Neural crest cell (in vitro differentiated cells): ENCODE results near the gene DEPDC1B. TPM values are rescaled to one million over a fixed set of nuclear protein-coding genes. Genes with fewer than 3 reads are reported as not detected.

Source experiments
- DNase-seq: peaks from one replicate; pipeline ENCODE4 v3.0.0; 2021; ENCODE audit warnings: low read depth, mixed read lengths, low spot score
- H3K27ac Mint-ChIP-seq: one replicate; pipeline ENCODE4 v1.8.0; 2021; ENCODE audit warnings: mild to moderate bottlenecking, mixed read lengths; ENCODE audit not compliant: unreplicated experiment
- H3K27me3 Mint-ChIP-seq: 2 replicates; pipeline ENCODE4 v1.8.0; 2021; ENCODE audit warnings: low read depth, mild to moderate bottlenecking, mixed read lengths
- H3K36me3 Mint-ChIP-seq: 2 replicates; pipeline ENCODE4 v1.8.0; 2021; ENCODE audit warnings: low read depth, mild to moderate bottlenecking, mixed read lengths
- H3K4me1 Mint-ChIP-seq: 2 replicates; pipeline ENCODE4 v1.8.0; 2021; ENCODE audit warnings: mixed read lengths
- H3K4me3 Mint-ChIP-seq: one replicate; pipeline ENCODE4 v1.8.0; 2021; ENCODE audit warnings: mild to moderate bottlenecking, mixed read lengths
- H3K9me3 Mint-ChIP-seq: 2 replicates; pipeline ENCODE4 v1.8.0; 2021; ENCODE audit warnings: mixed read lengths
- total RNA-seq: library from RNA; stranded (reverse); gene quantifications from 2 replicates; pipeline ENCODE4 v1.2.1, GENCODE V29; 2021
- TF ChIP-seq, protein P1 (sequence below): fragments of 200-600 bp; sonication (generic); conservative IDR thresholded peaks from 2 replicates; pipeline ENCODE4 v1.5.0; 2021; ENCODE audit warnings: antibody characterized with exemption, mild to moderate bottlenecking

Gene DEPDC1B
- total RNA-seq, 1 donor from 2014 or later, result 60.4 TPM

DNA sequence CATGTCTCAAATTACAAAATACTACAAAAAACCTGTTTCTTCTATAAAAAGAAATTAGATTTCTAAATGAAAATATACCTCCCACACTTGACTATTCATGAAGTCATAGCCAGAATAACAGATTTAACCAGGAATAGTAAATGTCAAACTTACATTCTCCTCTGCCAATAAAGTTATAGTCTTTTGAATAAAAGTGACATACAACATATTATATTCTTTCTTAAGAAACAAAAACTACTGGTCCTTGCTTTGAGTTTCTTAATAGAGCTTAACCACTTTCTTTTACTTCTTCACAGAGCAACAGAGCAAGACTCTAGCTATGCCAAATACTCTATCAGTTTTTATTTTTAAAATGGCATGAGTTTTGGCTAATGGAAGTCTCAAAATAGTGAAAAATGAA lies 61.7 kb downstream of the DEPDC1B start:
- TF ChIP-seq, protein P1, sequence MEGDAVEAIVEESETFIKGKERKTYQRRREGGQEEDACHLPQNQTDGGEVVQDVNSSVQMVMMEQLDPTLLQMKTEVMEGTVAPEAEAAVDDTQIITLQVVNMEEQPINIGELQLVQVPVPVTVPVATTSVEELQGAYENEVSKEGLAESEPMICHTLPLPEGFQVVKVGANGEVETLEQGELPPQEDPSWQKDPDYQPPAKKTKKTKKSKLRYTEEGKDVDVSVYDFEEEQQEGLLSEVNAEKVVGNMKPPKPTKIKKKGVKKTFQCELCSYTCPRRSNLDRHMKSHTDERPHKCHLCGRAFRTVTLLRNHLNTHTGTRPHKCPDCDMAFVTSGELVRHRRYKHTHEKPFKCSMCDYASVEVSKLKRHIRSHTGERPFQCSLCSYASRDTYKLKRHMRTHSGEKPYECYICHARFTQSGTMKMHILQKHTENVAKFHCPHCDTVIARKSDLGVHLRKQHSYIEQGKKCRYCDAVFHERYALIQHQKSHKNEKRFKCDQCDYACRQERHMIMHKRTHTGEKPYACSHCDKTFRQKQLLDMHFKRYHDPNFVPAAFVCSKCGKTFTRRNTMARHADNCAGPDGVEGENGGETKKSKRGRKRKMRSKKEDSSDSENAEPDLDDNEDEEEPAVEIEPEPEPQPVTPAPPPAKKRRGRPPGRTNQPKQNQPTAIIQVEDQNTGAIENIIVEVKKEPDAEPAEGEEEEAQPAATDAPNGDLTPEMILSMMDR, result no peak
- Mint-ChIP-seq H3K27ac (no peak overlapping the region), H3K36me3 (peaks cover 50% of the 10 kb centered on the region), H3K27me3 (no peaks in the 10 kb centered on the region), H3K4me3 (no peak overlapping the region), H3K9me3 (peaks cover 3% of the 10 kb centered on the region), H3K4me1 (no peaks in the 10 kb centered on the region)
- no peak for DNase-seq

DNA sequence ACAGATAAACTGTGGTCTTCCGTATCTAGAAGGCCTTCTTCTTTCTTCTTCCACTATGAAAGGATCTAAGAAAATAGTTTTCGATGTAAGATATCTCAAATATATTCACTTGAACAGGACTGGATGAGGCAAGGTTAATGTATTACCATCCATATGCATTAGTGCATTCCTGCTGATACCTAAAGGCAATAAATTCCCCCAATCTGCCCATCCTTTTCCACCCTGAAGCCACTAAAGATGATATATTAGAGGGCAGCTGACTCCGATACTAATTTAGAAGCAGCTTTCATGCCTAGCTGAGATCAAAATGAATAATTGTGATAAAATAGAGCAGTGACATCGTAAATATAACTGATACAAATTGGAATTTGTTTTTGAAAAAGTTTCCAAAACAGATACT lies 63.3 kb downstream of the DEPDC1B start:
- TF ChIP-seq, protein P1, result no peak
- DNase-seq, result no peak
- H3K36me3 Mint-ChIP-seq, result peaks cover 50% of the 10 kb centered on the region
- H3K4me1 Mint-ChIP-seq, result no peaks in the 10 kb centered on the region
- no peak overlapping the region for H3K27ac Mint-ChIP-seq
- no peak overlapping the region for H3K4me3 Mint-ChIP-seq
- peaks cover 3% of the 10 kb centered on the region for H3K9me3 Mint-ChIP-seq
- H3K27me3 Mint-ChIP-seq, result no peaks in the 10 kb centered on the region

DNA sequence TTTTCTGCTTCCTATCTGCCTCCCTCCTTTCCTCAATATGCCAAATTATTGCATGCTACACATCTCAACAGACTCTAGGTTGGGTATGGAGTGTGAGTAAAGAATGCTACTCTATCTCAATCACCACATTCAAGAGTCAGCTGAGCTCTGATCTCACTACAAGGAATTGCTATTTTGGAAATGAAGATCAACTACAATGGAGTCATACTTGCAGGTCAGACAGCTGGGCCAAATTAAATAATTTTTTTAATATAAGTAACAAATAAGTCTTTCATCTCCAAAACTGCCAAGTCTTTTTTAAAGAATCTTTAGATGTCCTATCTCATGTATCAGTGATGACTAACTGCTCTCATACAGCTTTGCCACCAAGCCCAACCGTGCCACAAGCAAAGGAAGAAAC lies 64.0 kb downstream of the DEPDC1B start:
- Mint-ChIP-seq H3K27me3 (no peaks in the 10 kb centered on the region), H3K27ac (no peak overlapping the region), H3K9me3 (peaks cover 3% of the 10 kb centered on the region), H3K4me3 (no peak overlapping the region), H3K4me1 (no peaks in the 10 kb centered on the region), H3K36me3 (peaks cover 50% of the 10 kb centered on the region)
- DNase-seq, result no peak
- TF ChIP-seq, protein P1, result no peak

DNA sequence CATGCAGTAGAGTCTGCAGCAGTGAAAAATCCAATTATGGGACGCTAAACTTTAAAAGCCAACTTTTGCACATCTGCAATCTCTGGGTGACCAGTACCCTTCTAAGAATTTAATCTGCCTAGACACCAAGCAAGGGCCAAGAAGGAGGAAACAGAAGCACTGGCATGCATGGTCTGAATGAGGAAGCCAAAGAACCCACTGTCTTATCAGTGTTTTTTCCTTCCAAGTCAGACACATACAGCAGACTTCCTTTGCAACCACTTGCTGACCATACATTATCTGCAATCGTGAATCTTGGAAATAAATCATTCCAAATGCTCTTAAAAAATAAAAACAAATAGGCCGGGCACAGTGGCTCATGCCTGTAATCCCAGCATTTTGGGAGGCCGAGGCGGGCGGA lies 65.9 kb downstream of the DEPDC1B start:
- TF ChIP-seq, protein P1, result no peak
- Mint-ChIP-seq H3K4me1 (no peaks in the 10 kb centered on the region), H3K4me3 (no peak overlapping the region), H3K36me3 (peaks cover 60% of the 10 kb centered on the region), H3K9me3 (peaks cover 5% of the 10 kb centered on the region), H3K27me3 (no peaks in the 10 kb centered on the region), H3K27ac (no peak overlapping the region)
- no peak for DNase-seq

DNA sequence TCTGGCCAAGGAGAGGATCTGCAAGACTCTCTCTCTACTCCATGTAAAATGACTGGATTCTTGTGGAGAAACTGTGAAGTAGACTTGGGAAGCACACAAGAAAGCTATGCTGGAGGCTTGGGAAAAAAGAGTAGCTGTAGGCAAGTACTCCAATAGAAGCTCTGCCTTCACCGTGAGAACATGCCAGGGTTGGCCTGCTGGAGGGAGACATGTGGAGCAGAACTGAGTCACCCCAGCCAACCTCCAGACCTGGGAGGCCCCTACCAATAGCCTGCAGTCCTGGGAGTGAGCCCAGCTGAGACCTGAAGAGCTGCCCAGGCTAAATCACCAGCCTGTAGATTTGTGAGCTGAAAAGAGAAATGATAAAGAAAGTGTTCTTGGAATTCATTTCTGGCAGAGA lies 66.6 kb downstream of the DEPDC1B start:
- DNase-seq, result no peak
- no peak overlapping the region for H3K4me3 Mint-ChIP-seq
- TF ChIP-seq, protein P1, result no peak
- H3K36me3 Mint-ChIP-seq, result peaks cover 60% of the 10 kb centered on the region
- no peaks in the 10 kb centered on the region for H3K4me1 Mint-ChIP-seq
- peak overlapping the region; percentile 16 for H3K27ac Mint-ChIP-seq
- H3K27me3 Mint-ChIP-seq, result no peaks in the 10 kb centered on the region
- H3K9me3 Mint-ChIP-seq, result peaks cover 5% of the 10 kb centered on the region

DNA sequence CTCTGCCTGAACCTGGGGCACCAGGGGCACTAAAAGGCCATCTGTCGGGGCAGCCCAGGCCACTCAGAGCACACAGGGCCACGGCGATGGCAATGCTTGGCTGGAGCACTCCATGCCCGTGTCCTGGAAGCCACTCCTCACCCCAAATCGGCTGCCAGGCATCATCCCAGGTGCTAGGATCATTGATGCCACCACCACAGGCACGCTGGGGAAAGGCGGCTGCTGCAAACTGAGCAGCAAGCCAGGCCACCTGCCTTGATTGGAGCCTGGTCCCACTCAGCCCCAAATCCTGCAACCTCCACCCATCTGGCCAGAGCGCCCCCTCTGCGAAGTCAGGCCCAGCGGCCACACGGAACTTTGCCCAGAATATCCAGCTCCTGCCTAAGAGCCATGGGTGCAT lies 67.8 kb downstream of the DEPDC1B start:
- H3K27ac Mint-ChIP-seq, result peak overlapping the region; percentile 50
- H3K4me1 Mint-ChIP-seq, result no peaks in the 10 kb centered on the region

More for the DNA sequence above, 67.8 kb downstream of the DEPDC1B start:
- Mint-ChIP-seq H3K36me3 (peaks cover 56% of the 10 kb centered on the region), H3K9me3 (peaks cover 3% of the 10 kb centered on the region), H3K4me3 (no peak overlapping the region), H3K27me3 (no peaks in the 10 kb centered on the region)
- no peak for DNase-seq
- TF ChIP-seq, protein P1, result no peak
